GM20000 (cell line): ENCODE data around the gene CHST1.

Source experiments
- DNase-seq: peaks from one replicate; pipeline ENCODE4 v3.0.0; 2012; ENCODE audit warnings: low spot score
- TF ChIP-seq, protein P1 (sequence below): IDR thresholded peaks from 2 replicates; pipeline ENCODE4 v1.5.1; 2012; ENCODE audit warnings: mild to moderate bottlenecking, control low read depth; ENCODE audit errors: extremely low read depth, missing control alignments

CHST1 gene

DNA sequence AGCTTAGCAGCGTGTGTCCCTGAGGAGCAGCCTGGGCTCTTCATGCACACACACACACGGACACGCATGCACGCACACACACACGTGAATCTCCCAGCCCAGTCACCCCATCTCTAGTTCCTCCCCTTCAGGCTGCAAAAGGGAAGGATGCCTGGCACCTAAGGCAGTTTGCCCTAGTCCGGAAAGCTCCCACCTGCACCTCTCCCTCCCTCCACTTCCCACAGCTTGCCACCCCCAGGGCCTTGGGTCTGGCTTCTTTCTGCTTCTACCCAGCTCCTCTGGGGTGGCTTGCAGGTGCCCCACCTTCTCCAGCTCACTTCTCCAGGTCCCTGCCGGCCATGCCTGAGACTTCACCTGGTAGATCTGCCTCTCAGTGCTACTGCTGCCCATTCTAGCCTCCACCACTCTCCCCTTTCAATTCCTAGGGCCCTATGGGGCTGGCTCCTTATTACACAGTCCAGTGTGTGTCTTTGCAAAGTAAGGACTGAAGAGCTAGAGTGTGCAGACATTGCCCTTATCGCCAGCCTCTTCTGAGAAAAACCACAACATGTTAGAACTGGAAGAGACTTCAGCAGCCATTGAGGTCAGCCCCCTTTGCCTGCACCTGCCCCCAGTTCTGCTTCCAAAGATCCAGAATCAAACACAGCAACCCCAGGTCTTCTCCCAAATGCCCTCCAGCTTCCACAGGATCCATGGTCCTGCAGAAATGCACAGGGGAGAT lies 33.5 kb upstream of the CHST1 start:
- DNase-seq = no peak
- TF ChIP-seq, protein P1, sequence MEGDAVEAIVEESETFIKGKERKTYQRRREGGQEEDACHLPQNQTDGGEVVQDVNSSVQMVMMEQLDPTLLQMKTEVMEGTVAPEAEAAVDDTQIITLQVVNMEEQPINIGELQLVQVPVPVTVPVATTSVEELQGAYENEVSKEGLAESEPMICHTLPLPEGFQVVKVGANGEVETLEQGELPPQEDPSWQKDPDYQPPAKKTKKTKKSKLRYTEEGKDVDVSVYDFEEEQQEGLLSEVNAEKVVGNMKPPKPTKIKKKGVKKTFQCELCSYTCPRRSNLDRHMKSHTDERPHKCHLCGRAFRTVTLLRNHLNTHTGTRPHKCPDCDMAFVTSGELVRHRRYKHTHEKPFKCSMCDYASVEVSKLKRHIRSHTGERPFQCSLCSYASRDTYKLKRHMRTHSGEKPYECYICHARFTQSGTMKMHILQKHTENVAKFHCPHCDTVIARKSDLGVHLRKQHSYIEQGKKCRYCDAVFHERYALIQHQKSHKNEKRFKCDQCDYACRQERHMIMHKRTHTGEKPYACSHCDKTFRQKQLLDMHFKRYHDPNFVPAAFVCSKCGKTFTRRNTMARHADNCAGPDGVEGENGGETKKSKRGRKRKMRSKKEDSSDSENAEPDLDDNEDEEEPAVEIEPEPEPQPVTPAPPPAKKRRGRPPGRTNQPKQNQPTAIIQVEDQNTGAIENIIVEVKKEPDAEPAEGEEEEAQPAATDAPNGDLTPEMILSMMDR = no peak

DNA sequence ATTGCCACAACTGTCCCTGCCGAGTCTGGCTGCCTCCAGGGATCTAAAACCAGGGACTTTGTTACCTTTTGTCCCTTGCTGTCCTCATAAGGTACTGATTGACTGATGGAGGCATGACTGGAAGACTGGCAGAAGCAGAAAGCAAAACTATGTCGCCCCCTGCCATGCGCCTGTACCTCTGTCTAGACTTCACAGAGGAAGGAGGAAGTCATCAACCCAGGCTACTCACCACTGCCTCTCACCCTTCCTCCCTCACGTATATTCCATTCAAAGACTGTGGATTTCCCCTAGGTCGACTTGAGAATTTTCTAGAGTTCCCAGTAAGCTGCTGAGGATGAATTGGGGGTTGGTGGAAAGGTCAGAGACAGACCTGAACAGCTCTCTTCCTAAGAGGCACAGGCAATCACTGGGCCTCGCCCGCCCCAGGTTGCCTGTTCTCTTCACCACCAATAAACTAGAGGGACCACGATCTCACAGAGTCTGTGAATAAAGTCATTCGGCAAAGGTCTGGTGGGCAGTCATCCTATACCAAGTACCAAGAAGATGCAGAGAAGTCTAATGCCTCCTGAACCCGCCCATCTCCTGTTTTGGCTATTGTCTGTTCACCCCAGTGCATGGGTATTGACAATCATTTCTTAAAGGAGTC lies 27.5 kb upstream of the CHST1 start:
- DNase-seq = no peak
- TF ChIP-seq, protein P1 = no peak

DNA sequence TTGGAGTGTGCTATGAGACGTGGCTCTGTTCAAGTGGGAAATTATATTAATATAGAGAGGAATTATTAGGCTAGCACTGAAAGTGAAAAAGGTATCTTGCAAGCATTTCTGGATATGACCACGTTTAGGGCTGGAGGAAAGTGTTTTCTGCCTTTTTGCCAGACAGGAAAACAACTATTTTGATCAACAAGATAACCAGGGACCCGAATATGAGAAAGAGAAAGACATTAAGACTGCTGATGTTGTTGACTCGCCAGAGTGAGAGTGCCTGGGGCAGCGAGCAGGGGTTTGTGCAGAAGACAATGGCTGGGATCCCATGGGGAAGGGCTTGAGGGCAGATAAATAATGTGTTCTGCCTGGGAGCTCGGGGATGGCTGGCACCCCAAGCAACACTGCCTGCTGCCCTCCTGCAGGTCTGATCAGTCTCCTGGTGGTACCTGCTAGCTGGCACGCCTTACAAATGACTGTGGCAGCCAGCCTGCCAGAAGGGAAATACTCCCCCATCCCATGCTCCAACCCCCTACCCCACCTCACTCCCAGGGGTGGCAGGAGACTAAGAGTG lies 23.1 kb upstream of the CHST1 start:
- TF ChIP-seq, protein P1 = no peak
- no peak for DNase-seq

DNA sequence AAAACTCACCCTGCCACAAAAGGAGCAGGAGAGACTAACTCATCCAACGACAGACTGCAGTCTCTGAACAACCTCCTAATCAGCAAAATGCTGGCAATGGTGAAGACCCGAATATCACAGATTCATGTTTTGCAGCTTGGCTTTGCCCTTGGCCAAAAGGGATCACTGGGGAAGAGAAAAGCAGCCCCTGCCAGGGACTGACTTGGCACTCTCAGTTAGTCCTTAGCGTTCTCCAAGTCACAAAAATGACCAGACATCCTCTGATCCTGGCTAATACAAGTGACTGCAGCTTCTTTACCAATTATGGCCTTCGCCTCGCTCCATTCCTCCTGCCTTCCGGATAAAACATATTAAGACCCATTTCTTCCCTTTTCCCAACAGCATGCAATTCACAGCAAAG lies 22.4 kb upstream of the CHST1 start:
- no peak for DNase-seq

DNA sequence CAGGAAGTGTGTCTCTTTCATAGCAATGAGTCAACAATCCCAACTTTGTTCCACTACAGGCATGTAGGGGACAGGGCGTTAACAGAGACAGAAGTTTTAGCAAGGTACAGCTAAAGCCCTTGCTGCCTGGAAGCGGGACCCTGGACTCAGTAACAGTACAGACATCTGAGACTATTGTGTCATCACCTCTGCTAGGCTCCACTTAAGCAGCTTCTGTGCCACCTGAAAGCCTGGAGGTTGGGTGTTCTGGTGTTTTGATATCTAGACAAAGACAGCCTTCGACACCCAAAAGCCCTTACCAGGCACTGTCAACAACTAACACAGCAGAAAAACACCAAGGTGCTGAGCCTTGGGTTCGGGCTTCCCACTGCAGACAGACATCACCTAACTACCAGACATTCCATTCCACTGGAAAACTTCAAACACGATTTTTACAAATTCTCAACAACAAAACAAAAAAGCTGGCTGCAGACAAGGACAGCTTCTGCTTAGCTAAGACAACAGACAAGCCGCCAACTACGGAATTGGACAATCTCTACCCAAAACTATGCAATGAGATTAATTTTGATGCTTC lies 20.6 kb upstream of the CHST1 start:
- DNase-seq = no peak
- TF ChIP-seq, protein P1 = no peak

More for the DNA sequence above, 22.4 kb upstream of the CHST1 start:
- TF ChIP-seq, protein P1 = no peak

DNA sequence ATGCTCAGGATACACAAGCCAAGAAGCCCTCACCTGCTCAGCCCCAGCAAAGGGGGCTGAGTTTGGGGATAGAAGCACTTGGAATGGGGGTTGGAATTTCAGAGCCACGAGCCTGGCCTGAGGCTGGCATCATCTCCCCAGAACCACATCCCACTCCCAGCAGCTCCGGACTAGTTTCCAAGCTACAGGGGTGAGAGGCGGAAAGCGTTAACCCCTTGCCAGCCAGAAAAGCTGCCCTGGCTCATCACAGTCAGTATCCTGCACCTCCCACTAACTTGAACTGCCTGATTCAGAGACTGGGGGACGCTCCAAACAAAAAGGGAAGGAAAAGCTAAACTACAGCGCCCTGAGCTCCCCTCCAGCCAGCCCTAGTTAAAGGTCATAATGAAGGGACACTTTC lies 19.0 kb upstream of the CHST1 start:
- no peak for DNase-seq
- TF ChIP-seq, protein P1 = no peak
